A673 (cell line): Measurements from ENCODE around the gene SCO2. TPM values are rescaled to one million over a fixed set of nuclear protein-coding genes. Genes with fewer than 3 reads are reported as not detected.

ENCODE experiments used
- BruUV-seq: library from RNA; stranded (reverse); fragments of 400-500 nt; replicated peaks from 2 replicates; lab custom pipeline; 2021; lab: Mats Ljungman, UMichigan
- CTCF ChIA-PET: fragments of 300-600 bp; sonication (Branson Sonifier 250); formaldehyde crosslinking; loops from one replicate; lab custom pipeline; 2022; ENCODE audit warnings: antibody characterized with exemption; lab: Charles Lee
- POLR2A ChIA-PET: fragments of 300-600 bp; sonication (Branson Sonifier 250); formaldehyde crosslinking; loops from one replicate; lab custom pipeline; 2022; ENCODE audit warnings: antibody characterized with exemption; ENCODE audit not compliant: low non-redundant PET; lab: Charles Lee
- DNase-seq: peaks from one replicate; pipeline ENCODE4 v3.0.0-alpha.2; 2015; ENCODE audit warnings: low spot score
- H3K27ac ChIP-seq: fragments of 200-600 bp; sonication (generic); 2 replicates; pipeline ENCODE4 v1.5.1; 2016; ENCODE audit warnings: mixed run types, low read depth, mild to moderate bottlenecking, mixed read lengths, antibody characterized with exemption, low read length; ENCODE audit not compliant: poor library complexity, severe bottlenecking
- H3K27me3 ChIP-seq: fragments of 200-600 bp; sonication (generic); replicated peaks from 2 replicates; pipeline ENCODE4 v1.6.1; 2017; ENCODE audit warnings: mixed run types, low read depth, mild to moderate bottlenecking, mixed read lengths, antibody characterized with exemption, low read length; ENCODE audit not compliant: insufficient read depth, poor library complexity
- H3K36me3 ChIP-seq: fragments of 200-600 bp; sonication (generic); 2 replicates; pipeline ENCODE4 v1.6.1; 2016; ENCODE audit warnings: mixed run types, mild to moderate bottlenecking, mixed read lengths, antibody characterized with exemption, low read length; ENCODE audit not compliant: insufficient read depth, poor library complexity, severe bottlenecking
- H3K4me1 ChIP-seq: fragments of 200-600 bp; sonication (generic); 2 replicates; pipeline ENCODE4 v1.6.1; 2017; ENCODE audit warnings: mixed run types, mild to moderate bottlenecking, mixed read lengths, antibody characterized with exemption, low read length; ENCODE audit not compliant: insufficient read depth, poor library complexity, severe bottlenecking
- H3K4me3 ChIP-seq: fragments of 200-600 bp; sonication (generic); 2 replicates; pipeline ENCODE4 v1.5.1; 2016; ENCODE audit warnings: low read depth, mixed run types, mild to moderate bottlenecking, mixed read lengths, low read length; ENCODE audit not compliant: poor library complexity, severe bottlenecking
- H3K9me3 ChIP-seq: fragments of 200-600 bp; sonication (generic); 2 replicates; pipeline ENCODE4 v1.6.1; 2016; ENCODE audit warnings: mixed run types, low read depth, mild to moderate bottlenecking, mixed read lengths, antibody characterized with exemption, low read length; ENCODE audit not compliant: poor library complexity, severe bottlenecking
- CTCF ChIP-seq: fragments of 300-800, 200-600 bp; sonication (generic); conservative IDR thresholded peaks from 2 replicates; pipeline ENCODE4 v1.5.1; 2017; ENCODE audit warnings: low read depth, mild to moderate bottlenecking, antibody characterized with exemption, low read length, moderate library complexity, mixed read lengths
- EZH2 ChIP-seq: fragments of 200-600 bp; sonication (generic); IDR thresholded peaks from 2 replicates; pipeline ENCODE4 v1.6.1; 2017; ENCODE audit warnings: borderline replicate concordance, low read depth, mild to moderate bottlenecking, mixed read lengths, antibody characterized with exemption, low read length; ENCODE audit not compliant: poor library complexity, severe bottlenecking
- intact Hi-C: fragments of 100-400 bp; cut with micrococcal nuclease; formaldehyde crosslinking; loops from one replicate; pipeline ENCODE4 v1.10.0; 2022; ENCODE audit not compliant: unreplicated experiment
- total RNA-seq: library from RNA; stranded (reverse); gene quantifications from 2 replicates; pipeline ENCODE4 v1.2.3, GENCODE V29; 2021

The SCO2 gene
- total RNA-seq, 1 experiment from 2014 or later = 5.4 TPM

GRCh38 chr22:50497093-50497492, 28.3 kb downstream of the SCO2 start:
- TF ChIP-seq EZH2 (no peak), CTCF (no peak)
- Histone ChIP-seq H3K4me3 (no peak overlapping the region), H3K4me1 (peaks cover 5% of the 10 kb centered on the region), H3K27me3 (no peaks in the 10 kb centered on the region), H3K27ac (no peak overlapping the region), H3K36me3 (no peaks in the 10 kb centered on the region), H3K9me3 (no peaks in the 10 kb centered on the region)
- intact Hi-C loops = loop anchor here (10.0 kb wide), 1 partner anchor 222 kb away; the partner anchor contains the start of gene MAPK11
- ChIA-PET POLR2A (no interaction called here), CTCF (interaction anchor here (1.1 to 2.1 kb wide), 3 partner anchors 29 to 256 kb away, joined by 3 to 14 read pairs (median 3); partner anchors contain the start of gene SCO2)
- BruUV-seq = no TSS peak
- no peak for DNase-seq

- no peaks in the 10 kb centered on the region for H3K36me3 ChIP-seq
- no peaks in the 10 kb centered on the region for H3K9me3 ChIP-seq
- BruUV-seq = no TSS peak
- H3K4me3 ChIP-seq = no peak overlapping the region
- intact Hi-C loops = loop anchor here (10.0 kb wide), 1 partner anchor 216 kb away; the partner anchor contains the start of gene MAPK11
- peaks cover 2% of the 10 kb centered on the region for H3K4me1 ChIP-seq
- POLR2A ChIA-PET = no interaction called here
- TF ChIP-seq EZH2 (no peak), CTCF (no peak)
- peak; percentile 47 for DNase-seq
- H3K27ac ChIP-seq = no peak overlapping the region
- CTCF ChIA-PET = no interaction called here
- H3K27me3 ChIP-seq = no peaks in the 10 kb centered on the region
Measured at GRCh38 chr22:50490531-50491308, 34.7 kb downstream of the SCO2 start.

GRCh38 chr22:50489363-50490243, 35.8 kb downstream of the SCO2 start:
- BruUV-seq = no TSS peak

More at GRCh38 chr22:50489363-50490243, 35.8 kb downstream of the SCO2 start:
- DNase-seq = no peak
- Histone ChIP-seq H3K4me1 (peaks cover 7% of the 10 kb centered on the region), H3K27me3 (no peaks in the 10 kb centered on the region), H3K4me3 (no peak overlapping the region), H3K36me3 (no peaks in the 10 kb centered on the region), H3K27ac (no peak overlapping the region), H3K9me3 (no peaks in the 10 kb centered on the region)
- intact Hi-C loops = loop anchor here (10.0 kb wide), 1 partner anchor 215 kb away; the partner anchor contains the start of gene MAPK11
- TF ChIP-seq CTCF = no peak
- no peak for TF ChIP-seq EZH2
- CTCF ChIA-PET = no interaction called here
- POLR2A ChIA-PET = no interaction called here
